ENCODE data around the gene EGFL6.

DNA sequence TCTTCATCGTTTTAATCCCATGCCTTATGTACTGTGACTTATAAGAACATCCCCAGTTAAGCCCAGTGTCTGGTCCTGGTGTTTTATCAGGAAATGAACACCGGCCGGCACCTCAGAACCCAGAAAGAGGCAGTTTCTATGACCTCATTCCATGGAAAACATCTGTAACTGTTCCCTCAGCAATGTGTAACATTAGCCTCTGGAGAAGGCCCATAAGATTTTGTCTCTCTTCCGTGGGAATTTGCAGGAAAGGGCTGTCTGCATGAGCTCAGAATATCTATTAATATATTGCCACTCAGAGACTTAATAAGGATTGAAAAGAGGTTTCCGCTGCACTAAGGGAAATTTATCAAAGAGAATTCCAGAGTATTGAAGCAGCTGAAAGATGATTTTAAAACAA lies 80.4 kb downstream of the EGFL6 start:
- TF ChIP-seq, protein P1, sequence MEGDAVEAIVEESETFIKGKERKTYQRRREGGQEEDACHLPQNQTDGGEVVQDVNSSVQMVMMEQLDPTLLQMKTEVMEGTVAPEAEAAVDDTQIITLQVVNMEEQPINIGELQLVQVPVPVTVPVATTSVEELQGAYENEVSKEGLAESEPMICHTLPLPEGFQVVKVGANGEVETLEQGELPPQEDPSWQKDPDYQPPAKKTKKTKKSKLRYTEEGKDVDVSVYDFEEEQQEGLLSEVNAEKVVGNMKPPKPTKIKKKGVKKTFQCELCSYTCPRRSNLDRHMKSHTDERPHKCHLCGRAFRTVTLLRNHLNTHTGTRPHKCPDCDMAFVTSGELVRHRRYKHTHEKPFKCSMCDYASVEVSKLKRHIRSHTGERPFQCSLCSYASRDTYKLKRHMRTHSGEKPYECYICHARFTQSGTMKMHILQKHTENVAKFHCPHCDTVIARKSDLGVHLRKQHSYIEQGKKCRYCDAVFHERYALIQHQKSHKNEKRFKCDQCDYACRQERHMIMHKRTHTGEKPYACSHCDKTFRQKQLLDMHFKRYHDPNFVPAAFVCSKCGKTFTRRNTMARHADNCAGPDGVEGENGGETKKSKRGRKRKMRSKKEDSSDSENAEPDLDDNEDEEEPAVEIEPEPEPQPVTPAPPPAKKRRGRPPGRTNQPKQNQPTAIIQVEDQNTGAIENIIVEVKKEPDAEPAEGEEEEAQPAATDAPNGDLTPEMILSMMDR (IDR thresholded peaks at IDR 0.05): no peak
- no peak for TF ChIP-seq EP300 (IDR thresholded peaks at IDR 0.05)
